Colonic mucosa (tissue), 4 donors: ENCODE results near the gene RABEPK. TPM values are rescaled to one million over a fixed set of nuclear protein-coding genes. Genes with fewer than 3 reads are reported as not detected.
"Not testable (repeated sequence)": the region's sequence is repeated elsewhere in the genome, so short reads cannot be mapped to it uniquely, and the experiment has no call there.

Experiments
- DNase-seq: peaks from one replicate; pipeline ENCODE4 v3.0.0-alpha.2; 2020
- H3K27ac ChIP-seq: fragments of 200-600 bp; one replicate; pipeline ENCODE4 v1.8.0; 2021
- H3K27me3 ChIP-seq: fragments of 200-600 bp; one replicate; pipeline ENCODE4 v1.8.0; 2021
- H3K36me3 ChIP-seq: fragments of 200-600 bp; one replicate; pipeline ENCODE4 v1.8.0; 2021
- H3K4me1 ChIP-seq: fragments of 200-600 bp; one replicate; pipeline ENCODE4 v1.8.0; 2021; ENCODE audit warnings: mild to moderate bottlenecking
- H3K4me3 ChIP-seq: fragments of 200-600 bp; one replicate; pipeline ENCODE4 v1.8.0; 2021
- H3K9ac ChIP-seq, 2 donors: one replicate each; pipeline ENCODE4 v1.7.0; 2013; ENCODE audit warnings: control low read depth in 2 of 2, low read depth in 2 of 2, low read length in 2 of 2
- H3K9me3 ChIP-seq: fragments of 200-600 bp; one replicate; pipeline ENCODE4 v1.8.0; 2021
- CTCF ChIP-seq: fragments of 200-600 bp; IDR thresholded peaks from one replicate; pipeline ENCODE4 v1.8.0; 2022; ENCODE audit warnings: antibody characterized with exemption, mild to moderate bottlenecking
- intact Hi-C: fragments of 100-400 bp; cut with DNase I; formaldehyde crosslinking; loops from one replicate; pipeline ENCODE4 v1.14.1; 2022
- total RNA-seq, 2 donors: library from RNA; stranded (reverse); fragmentation: NEBNext Ultra II Directional in 1 of 2; extraction: Animal tissue kit (Norgen Biotek cat#: 25700) in 1 of 2; gene quantifications; one replicate each; pipeline ENCODE4 v1.2.1, GENCODE V29; 2021
- donor health status: healthy.
- donor health status: DM: no; HTN: no; CAD: no.
- donor health status: DM: no; HTN: no; CAD: no.

Gene RABEPK
- total RNA-seq, 2 donors from 2014 or later: 8.0 to 17.2 TPM

- Histone ChIP-seq H3K4me3 (no peak overlapping the region), H3K27ac (no peak overlapping the region), H3K9me3 (no peaks in the 10 kb centered on the region), H3K27me3 (no peaks in the 10 kb centered on the region), H3K36me3 (peaks cover 14% of the 10 kb centered on the region), H3K4me1 (peaks cover 20% of the 10 kb centered on the region), H3K9ac (no peak overlapping the region)
- no peak for TF ChIP-seq CTCF
- intact Hi-C loops: no loop called here
- no peak for DNase-seq
These were observed 35.6 kb downstream of the RABEPK start for GRCh38 chr9:125235804-125236519.

GRCh38 chr9:125236520-125237159 lies 36.3 kb downstream of the RABEPK start:
- H3K27ac ChIP-seq, intact Hi-C loops, H3K9ac ChIP-seq, H3K27me3 ChIP-seq, DNase-seq, H3K4me3 ChIP-seq, H3K9me3 ChIP-seq: not testable (repeated sequence)
- Histone ChIP-seq H3K4me1 (peaks cover 20% of the 10 kb centered on the region), H3K36me3 (peaks cover 14% of the 10 kb centered on the region)

- Histone ChIP-seq H3K27me3 (no peaks in the 10 kb centered on the region), H3K9me3 (no peaks in the 10 kb centered on the region), H3K27ac (no peak overlapping the region), H3K4me3 (peak overlapping the region; percentile 99), H3K36me3 (peaks cover 14% of the 10 kb centered on the region), H3K4me1 (peaks cover 20% of the 10 kb centered on the region), H3K9ac (peak overlapping the region in 1 of 2 donors; percentile 31)
- intact Hi-C loops: no loop called here
- no peak for TF ChIP-seq CTCF
- no peak for DNase-seq
These were observed 38.0 kb downstream of the RABEPK start for GRCh38 chr9:125238127-125238914.

GRCh38 chr9:125238915-125239446 lies 38.6 kb downstream of the RABEPK start:
- DNase-seq: no peak
- Histone ChIP-seq H3K4me3 (peak overlapping the region; percentile 99), H3K36me3 (peaks cover 14% of the 10 kb centered on the region), H3K4me1 (peaks cover 20% of the 10 kb centered on the region), H3K9me3 (no peaks in the 10 kb centered on the region), H3K27ac (no peak overlapping the region), H3K9ac (no peak overlapping the region), H3K27me3 (no peaks in the 10 kb centered on the region)
- intact Hi-C loops: no loop called here
- no peak for TF ChIP-seq CTCF

GRCh38 chr9:125239631-125240597 lies 39.6 kb downstream of the RABEPK start:
- peak overlapping the region; percentile 99 for H3K4me3 ChIP-seq
- peak overlapping the region; percentile 96 for H3K27ac ChIP-seq
- H3K9ac ChIP-seq: peak overlapping the region; percentile 98 to 99
- H3K4me1 ChIP-seq: peaks cover 20% of the 10 kb centered on the region
- TF ChIP-seq CTCF: no peak
- peaks cover 14% of the 10 kb centered on the region for H3K36me3 ChIP-seq
- intact Hi-C loops: no loop called here
- no peak for DNase-seq
- H3K27me3 ChIP-seq: no peaks in the 10 kb centered on the region
- no peaks in the 10 kb centered on the region for H3K9me3 ChIP-seq
